Stimulated activated CD8-positive, alpha-beta memory T cell treated with anti-CD3 and anti-CD28 coated beads, Interleukin-7, amount 100 ng/mL, for 1 hour (primary cell): ENCODE measurements around the gene OR1D2.
"Not testable (repeated sequence)": the region's sequence is repeated elsewhere in the genome, so short reads cannot be mapped to it uniquely, and the experiment has no call there.

ENCODE experiments used
- DNase-seq, 2 donors: peaks; one replicate each; pipeline ENCODE4 v3.0.0-alpha.2; 2020; ENCODE audit warnings: low read depth in 2 of 2

OR1D2 gene, protein sequence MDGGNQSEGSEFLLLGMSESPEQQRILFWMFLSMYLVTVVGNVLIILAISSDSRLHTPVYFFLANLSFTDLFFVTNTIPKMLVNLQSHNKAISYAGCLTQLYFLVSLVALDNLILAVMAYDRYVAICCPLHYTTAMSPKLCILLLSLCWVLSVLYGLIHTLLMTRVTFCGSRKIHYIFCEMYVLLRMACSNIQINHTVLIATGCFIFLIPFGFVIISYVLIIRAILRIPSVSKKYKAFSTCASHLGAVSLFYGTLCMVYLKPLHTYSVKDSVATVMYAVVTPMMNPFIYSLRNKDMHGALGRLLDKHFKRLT

GRCh38 chr17:3104322-3104721 lies at the start of gene OR1D2:
OR1D2 (minus strand) TSS chr17:3104422; CDS start chr17:3092996, 11,426 bp downstream.
- DNase-seq = no peak

DNA sequence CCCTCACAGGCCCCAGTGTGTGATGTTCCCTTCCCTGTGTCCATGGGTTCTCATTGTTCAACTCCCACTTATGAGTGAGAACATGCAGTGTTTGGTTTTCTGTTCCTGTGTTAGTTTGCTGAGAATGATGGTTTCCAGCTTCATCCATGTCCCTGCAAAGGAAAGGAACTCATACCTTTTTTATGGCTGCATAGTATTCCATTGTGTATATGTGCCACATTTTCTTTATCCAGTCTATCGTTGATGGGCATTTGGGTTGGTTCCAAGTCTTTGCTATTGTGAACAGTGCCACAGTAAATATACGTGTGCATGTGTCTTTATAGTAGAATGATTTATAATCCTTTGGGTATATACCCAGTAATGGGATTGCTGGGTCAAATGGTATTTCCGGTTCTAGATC lies 33.3 kb upstream of the OR1D2 start:
- DNase-seq = not testable (repeated sequence)

DNA sequence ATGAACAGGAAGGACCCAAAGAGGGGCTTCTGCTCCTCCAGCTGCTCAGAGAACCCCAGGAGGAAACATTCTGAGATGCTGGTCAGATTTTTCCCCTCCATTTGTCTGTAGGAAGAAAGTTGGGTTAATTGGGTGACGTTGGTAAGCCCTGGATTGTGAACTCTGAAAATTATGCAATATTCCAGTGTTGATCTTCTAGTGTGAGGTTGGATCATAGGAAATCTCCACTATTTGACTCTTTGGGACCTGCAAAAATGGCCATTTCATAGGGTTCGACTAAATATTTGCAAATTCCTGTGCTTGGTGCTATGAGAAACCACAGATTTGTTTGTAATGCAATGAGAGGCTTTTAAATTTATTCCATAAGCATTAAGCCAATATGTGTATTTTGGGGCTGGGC lies 23.2 kb upstream of the OR1D2 start, which contains the start of gene OR1G1:
Gene OR1G1, minus strand, starts transcription at position 101 of the 400 bp plus-strand sequence. Its CDS starts 0 bp downstream, at position 101.
- DNase-seq = no peak

GRCh38 chr17:3073850-3074249 lies 30.4 kb downstream of the OR1D2 start:
- not testable (repeated sequence) for DNase-seq

DNA sequence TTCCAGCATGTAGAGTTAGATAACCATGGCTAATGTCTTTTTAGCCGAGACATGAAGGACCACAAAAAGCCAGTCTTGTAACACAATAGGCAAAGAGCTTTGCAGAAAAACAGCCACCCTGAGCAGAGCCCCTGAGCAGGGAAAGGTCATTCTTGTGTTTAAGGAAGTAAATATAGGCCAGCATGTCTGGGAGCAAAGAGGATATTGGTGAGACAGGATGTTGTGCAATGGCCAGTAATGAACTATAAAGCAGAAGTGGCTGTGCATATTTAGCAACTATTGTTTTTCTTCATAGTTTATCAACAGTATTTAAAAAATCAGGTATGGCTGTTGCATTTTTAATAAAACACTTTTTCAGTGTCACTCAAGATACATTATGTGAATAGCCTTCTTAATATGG lies 39.0 kb downstream of the OR1D2 start:
- not testable (repeated sequence) for DNase-seq

- not testable (repeated sequence) for DNase-seq
Measured at GRCh38 chr17:3063507-3063906, 40.7 kb downstream of the OR1D2 start, which contains the start of gene OR1D5. OR1D5 (minus strand) TSS chr17:3063607; CDS start chr17:3063607, 0 bp downstream.

GRCh38 chr17:3062824-3063377 lies 41.3 kb downstream of the OR1D2 start:
- DNase-seq = not testable (repeated sequence)

DNA sequence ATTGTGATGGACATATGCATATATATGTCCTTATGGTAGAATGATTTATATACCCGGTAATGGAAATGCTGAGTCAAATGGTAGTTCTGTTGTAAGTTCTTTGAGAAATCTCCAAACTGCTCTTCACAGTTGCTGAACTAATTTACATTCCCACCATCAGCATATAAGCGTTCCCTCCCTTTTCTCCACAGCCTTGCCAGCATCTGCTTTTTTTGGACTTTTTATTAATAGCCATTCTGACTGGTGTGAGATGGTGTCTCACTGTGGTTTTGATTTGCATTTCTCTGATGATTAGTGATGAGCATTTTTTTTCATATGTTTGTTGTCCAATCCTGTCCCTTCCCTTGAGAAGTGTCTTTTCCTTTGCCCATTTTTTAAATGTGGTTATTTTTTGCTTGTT lies 49.4 kb downstream of the OR1D2 start:
- DNase-seq = not testable (repeated sequence)

- no peak for DNase-seq
Measured at GRCh38 chr17:3049705-3050295, 54.4 kb downstream of the OR1D2 start.

- DNase-seq = peak; percentile 76 to 79
Measured at GRCh38 chr17:3048727-3049471, 55.3 kb downstream of the OR1D2 start.

- no peak for DNase-seq
Measured at GRCh38 chr17:3046753-3047152, 57.5 kb downstream of the OR1D2 start.

DNA sequence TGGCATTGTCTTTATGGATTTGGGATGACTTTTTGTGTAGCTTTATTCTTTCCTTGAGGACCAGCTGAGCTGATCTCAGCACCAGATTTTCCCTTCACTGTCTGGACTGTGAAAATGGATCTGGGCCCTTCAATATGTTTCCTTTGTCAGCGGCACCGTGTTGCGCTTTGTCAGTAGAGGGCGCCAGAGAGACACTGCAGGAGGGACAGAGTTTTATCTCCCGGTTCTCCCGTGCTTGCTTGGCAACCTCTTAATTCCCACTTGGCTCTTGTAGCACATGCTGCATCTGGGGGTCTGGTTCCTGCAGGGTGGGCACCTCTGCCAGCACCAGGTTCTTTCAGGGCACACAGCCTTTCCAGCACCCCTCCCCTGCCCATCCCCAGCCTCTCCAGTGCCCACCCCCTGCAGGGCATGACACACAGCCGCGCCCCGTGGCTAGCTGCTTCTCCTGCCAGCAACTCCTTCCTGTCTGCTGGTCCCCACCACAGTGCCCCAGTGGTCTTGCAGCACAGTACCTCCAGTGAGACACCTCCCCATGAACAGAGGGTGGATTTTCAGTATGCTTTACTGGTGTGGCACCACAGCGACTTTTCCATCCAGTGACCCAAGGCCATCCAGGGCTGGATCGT lies 60.4 kb downstream of the OR1D2 start:
- DNase-seq = no peak

DNA sequence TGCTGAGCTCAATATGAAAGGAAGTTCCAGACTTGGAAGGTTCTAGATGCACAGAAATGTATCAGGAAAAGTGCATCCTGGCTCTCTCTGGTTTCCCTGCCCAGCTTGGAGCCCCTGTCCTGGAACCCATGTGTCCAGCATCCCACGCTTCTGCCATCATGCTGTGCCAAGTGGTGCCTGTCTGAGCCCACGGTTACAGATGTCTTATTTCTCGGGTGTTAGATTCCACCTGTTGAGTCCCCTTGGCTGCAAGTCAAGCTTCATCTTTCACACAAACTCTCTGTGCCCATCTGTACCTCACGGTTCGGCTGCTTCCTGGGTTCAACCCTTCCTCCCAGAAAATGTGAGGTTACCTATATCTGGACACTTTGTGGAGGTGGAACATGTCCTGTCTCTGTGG lies 63.3 kb downstream of the OR1D2 start:
- DNase-seq = no peak

GRCh38 chr17:3039736-3040135 lies 64.5 kb downstream of the OR1D2 start:
- DNase-seq = no peak

DNA sequence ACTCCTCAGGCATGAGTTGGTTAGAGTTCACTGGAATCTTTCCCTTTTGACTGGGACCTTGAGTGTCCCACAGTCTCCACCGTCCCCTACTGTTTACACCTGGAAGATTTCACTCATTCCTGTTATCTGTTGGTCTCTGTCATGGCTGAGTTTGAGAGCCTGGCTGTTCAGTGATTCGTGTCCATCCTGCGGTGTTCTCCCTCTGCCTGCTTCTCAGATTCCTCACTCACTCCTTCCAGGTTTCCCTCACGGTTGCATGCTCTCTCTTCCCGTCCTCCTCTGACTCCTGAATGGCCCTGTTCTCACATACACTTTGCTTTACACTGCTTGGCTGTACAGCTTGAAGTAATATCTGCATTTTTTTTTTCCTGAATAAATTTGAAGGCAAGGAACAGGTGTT lies 65.3 kb downstream of the OR1D2 start:
- no peak for DNase-seq
